ENCODE data around the gene DAB2IP. TPM values are rescaled to one million over a fixed set of nuclear protein-coding genes. Genes with fewer than 3 reads are reported as not detected.

Gene DAB2IP
- total RNA-seq, 1 donor from 2014 or later, result 41.7 TPM

GRCh38 chr9:121765021-121765950 lies 113.9 kb downstream of the DAB2IP start:
- Histone ChIP-seq H2AFZ (ENCODE audit: low read depth, low read length) (no peak overlapping the region), H3K27ac (ENCODE audit: low read depth, low read length) (peak overlapping the region; percentile 60), H3K4me1 (ENCODE audit: insufficient read depth, low read length) (peaks cover 20% of the 10 kb centered on the region), H3K9me3 (ENCODE audit: insufficient read depth, low read depth, low read length) (no peaks in the 10 kb centered on the region), H3K27me3 (ENCODE audit: insufficient read depth, low read length) (no peaks in the 10 kb centered on the region), H3K36me3 (ENCODE audit: insufficient read depth, low read length) (no peaks in the 10 kb centered on the region), H3K4me3 (ENCODE audit: insufficient read depth, low read depth, low read length) (peak overlapping the region; percentile 0), H3K9ac (ENCODE audit: low read length) (peak overlapping the region; percentile 33), H4K20me1 (ENCODE audit: insufficient read depth, low read length) (peaks cover 10% of the 10 kb centered on the region), H3K4me2 (ENCODE audit: low read length) (peak overlapping the region; percentile 54), H3K79me2 (ENCODE audit: insufficient read depth, low read length) (no peaks in the 10 kb centered on the region)
- no peaks in the 10 kb centered on the region for H3K27me3 Mint-ChIP-seq (ENCODE audit: low read depth, unreplicated experiment)
- DNase-seq (ENCODE audit: low read depth) (peak; percentile 47), FAIRE-seq (no peak)
- H3K27ac Mint-ChIP-seq (ENCODE audit: unreplicated experiment), result peak overlapping the region; percentile 84
- no peak for TF ChIP-seq EZH2 (IDR thresholded peaks at IDR 0.05; ENCODE audit: insufficient read depth, low read length)
- TF ChIP-seq CTCF (IDR thresholded peaks at IDR 0.05; ENCODE audit: insufficient read depth, low read depth, low read length), result no peak
- no peaks in the 10 kb centered on the region for H3K9me3 Mint-ChIP-seq (ENCODE audit: unreplicated experiment)
- peaks cover 28% of the 10 kb centered on the region for H3K4me1 Mint-ChIP-seq (ENCODE audit: low read depth, unreplicated experiment)
- H3K36me3 Mint-ChIP-seq (ENCODE audit: low read depth, unreplicated experiment), result peaks cover 35% of the 10 kb centered on the region
- H3K4me3 Mint-ChIP-seq (ENCODE audit: unreplicated experiment), result no peak overlapping the region

GRCh38 chr9:121766081-121766683 lies 114.7 kb downstream of the DAB2IP start:
- Mint-ChIP-seq H3K36me3 (ENCODE audit: low read depth, unreplicated experiment) (peaks cover 36% of the 10 kb centered on the region), H3K27me3 (ENCODE audit: low read depth, unreplicated experiment) (no peaks in the 10 kb centered on the region), H3K4me1 (ENCODE audit: low read depth, unreplicated experiment) (peaks cover 37% of the 10 kb centered on the region), H3K9me3 (ENCODE audit: unreplicated experiment) (no peaks in the 10 kb centered on the region), H3K27ac (ENCODE audit: unreplicated experiment) (peak overlapping the region; percentile 69), H3K4me3 (ENCODE audit: unreplicated experiment) (no peak overlapping the region)
- Histone ChIP-seq H3K4me1 (ENCODE audit: insufficient read depth, low read length) (peaks cover 29% of the 10 kb centered on the region), H2AFZ (ENCODE audit: low read depth, low read length) (no peak overlapping the region), H3K9ac (ENCODE audit: low read length) (no peak overlapping the region), H3K27ac (ENCODE audit: low read depth, low read length) (no peak overlapping the region), H3K36me3 (ENCODE audit: insufficient read depth, low read length) (no peaks in the 10 kb centered on the region), H4K20me1 (ENCODE audit: insufficient read depth, low read length) (peaks cover 10% of the 10 kb centered on the region), H3K4me3 (ENCODE audit: insufficient read depth, low read depth, low read length) (no peak overlapping the region), H3K79me2 (ENCODE audit: insufficient read depth, low read length) (no peaks in the 10 kb centered on the region), H3K27me3 (ENCODE audit: insufficient read depth, low read length) (no peaks in the 10 kb centered on the region), H3K4me2 (ENCODE audit: low read length) (no peak overlapping the region), H3K9me3 (ENCODE audit: insufficient read depth, low read depth, low read length) (no peaks in the 10 kb centered on the region)
- TF ChIP-seq EZH2 (IDR thresholded peaks at IDR 0.05; ENCODE audit: insufficient read depth, low read length) (no peak), CTCF (IDR thresholded peaks at IDR 0.05; ENCODE audit: insufficient read depth, low read depth, low read length) (no peak)
- FAIRE-seq (no peak), DNase-seq (ENCODE audit: low read depth) (no peak)
